Smooth muscle cell of the brain vasculature (primary cell): ENCODE measurements around the gene FRMD6.
"Not testable (repeated sequence)": the region's sequence is repeated elsewhere in the genome, so short reads cannot be mapped to it uniquely, and the experiment has no call there.

Experiments used
- DNase-seq: peaks from one replicate; pipeline ENCODE4 v3.0.0-alpha.2; 2012; ENCODE audit warnings: low read depth, low spot score

Gene FRMD6

DNA sequence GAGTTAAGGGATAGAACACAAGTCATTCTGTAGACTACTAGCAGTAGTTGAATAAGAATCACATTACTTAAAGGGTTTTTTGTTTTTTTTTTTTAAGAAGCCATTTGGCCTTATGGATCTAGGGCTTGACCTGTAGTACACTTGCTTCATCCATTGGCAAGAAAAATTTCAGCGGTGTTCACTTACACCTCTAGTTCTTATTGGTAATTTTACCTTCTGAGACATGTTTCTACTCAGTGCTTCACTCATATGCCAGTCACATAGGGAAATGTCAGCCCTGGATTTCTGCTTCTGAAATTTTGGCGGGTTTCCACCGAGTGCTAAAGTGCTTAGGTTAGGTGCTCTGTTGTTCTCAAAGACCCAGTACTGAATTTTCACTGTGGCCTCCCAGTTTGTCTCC lies 72.9 kb downstream of the FRMD6 start:
- DNase-seq = no peak

DNA sequence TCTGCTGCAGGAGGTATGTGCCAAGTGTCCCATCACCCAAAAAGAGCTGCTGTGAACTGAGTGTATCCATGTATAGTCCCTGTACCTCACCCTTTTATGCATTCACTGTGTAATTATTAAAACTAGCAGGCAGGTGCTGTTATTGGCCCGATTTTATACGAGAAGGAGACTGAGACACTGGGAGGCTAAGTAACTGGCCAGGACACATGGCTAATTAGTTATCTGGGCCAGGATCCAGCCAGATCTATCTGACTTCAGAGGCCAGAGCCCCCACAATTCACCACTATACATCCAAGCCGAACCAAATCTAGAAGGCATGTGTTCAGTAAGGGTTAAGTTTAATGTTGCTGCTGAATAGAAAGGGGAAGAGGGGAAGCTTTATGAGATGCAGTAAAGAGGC lies 73.4 kb downstream of the FRMD6 start:
- no peak for DNase-seq

DNA sequence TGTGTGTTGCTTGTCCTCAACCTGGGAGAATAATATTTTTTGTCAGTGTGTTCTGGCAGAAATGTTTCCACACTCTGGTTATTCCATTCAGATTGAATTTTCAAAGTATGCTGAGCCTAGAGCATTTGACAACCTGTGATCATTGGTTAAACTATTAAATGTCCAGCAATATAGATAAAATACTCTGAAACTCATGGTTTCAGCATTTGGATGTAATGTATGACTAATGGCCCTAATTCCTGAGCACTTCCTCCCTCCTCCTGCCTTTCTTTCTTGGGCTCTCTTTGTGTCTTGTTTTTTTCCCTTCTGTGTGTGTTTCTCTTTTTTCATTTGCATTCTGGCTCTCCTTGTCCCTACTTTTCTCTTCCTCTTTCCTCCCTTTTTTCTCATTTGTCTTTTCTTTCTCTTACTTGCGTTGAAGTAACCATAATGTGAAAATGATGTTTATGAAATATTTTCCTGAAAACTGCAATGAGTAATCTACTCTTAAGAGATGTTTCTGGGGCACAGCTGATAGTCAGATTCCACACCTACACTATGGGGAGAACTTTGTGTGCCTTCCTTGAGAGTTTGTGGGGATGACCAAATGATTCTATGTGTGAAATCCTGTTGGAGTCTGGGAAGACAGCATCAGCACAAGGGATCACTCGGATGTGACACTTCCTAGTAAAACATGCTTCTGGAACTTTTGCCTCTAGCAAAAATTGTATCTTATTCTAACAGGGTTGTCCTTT lies 74.6 kb downstream of the FRMD6 start:
- no peak for DNase-seq

DNA sequence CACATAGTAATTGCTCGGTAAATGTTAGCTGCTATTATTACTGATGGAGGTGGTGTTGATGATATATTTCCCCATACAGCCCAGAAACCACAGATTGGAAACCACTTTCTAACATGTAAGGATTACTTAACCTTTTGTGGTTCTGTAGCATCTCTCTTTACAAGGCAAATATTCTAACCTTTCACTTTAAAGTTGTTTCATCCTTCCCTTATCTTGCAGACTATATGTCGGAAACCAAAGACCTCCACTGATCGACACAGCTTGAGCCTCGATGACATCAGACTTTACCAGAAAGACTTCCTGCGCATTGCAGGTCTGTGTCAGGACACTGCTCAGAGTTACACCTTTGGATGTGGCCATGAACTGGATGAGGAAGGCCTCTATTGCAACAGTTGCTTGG lies 75.8 kb downstream of the FRMD6 start:
- DNase-seq = no peak

DNA sequence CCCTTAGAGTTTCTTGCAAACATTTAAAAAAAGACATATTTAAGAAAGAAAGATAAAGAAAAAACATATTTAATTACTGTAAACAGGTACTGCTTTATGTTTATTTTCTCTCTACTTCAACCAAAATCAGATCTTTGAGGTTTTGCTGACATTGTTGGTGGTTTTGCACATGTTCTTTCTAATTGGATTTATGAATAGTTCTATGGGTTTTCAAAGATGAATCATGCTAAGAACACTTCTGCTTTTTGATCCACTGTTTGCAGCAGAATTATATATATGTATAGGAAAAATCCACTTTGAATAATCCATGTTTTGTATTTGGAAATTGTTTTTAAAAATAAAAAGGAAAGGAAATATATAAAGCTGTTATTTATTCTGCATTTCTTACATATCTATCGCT lies 78.4 kb downstream of the FRMD6 start:
- DNase-seq = no peak

DNA sequence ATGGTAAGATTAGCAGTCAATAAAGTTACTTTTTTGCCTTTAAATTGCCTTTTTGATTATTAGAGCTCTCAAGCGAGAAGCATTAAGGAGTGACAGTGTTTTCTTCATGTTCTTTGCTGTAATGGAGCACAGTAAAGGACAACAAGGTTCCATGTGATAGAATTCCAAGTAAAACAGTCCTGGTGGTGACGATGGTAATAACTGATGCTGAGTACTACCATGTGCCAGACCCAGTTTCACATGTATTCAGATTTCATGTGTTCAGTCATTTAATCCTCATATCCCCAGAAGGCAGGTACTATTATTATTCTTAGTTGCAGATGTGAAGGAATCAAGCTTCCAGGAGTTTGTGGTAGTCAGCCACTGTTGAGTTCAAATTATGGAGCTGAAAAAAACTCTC lies 79.0 kb downstream of the FRMD6 start:
- no peak for DNase-seq

DNA sequence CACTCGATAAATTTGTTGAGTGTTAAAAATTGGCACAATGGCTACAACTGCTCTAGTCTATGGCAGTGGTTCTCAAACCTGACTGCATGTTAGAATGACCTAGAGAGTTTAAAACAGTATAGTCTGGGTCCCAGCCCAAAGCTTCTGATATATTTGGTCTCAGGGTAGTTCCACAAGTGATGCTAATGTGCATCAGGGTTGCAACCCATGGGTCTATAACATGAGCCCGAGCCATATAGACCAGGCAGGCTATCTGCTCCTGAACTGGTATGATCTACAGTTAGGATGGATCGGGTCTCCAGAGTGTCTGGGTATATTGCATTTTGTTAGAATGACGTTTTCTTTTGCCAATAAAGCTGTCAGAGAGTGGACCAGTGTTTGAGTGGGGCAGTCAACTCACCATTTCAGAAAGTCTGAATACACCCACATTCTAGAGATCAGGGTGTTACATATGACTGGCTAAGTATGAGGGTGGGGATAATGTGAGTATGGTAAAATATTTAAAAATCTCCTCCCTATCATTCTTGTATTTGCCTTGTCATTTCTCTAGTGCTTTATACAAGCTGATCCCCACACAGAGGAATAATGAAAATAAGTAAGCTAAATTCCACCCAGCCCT lies 80.9 kb downstream of the FRMD6 start:
- DNase-seq = no peak

DNA sequence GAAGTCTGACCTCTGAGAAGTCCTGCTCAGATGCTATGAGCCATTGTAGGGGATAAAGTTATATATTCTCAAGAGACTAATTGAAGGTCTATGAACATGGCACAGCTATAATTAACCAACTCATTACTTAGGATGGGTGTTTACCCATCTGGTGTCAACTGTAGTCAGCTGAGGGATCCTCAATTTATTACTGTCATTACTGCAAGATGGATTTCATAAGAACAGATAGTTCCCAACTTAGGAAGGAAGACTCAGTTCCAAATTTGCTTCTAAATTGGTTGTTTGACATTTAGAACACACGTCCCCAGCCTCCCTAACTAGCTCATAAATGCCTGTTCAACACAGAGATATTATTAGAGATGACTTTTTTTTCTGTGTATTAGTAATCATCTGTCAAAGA lies 81.4 kb downstream of the FRMD6 start:
- no peak for DNase-seq

DNA sequence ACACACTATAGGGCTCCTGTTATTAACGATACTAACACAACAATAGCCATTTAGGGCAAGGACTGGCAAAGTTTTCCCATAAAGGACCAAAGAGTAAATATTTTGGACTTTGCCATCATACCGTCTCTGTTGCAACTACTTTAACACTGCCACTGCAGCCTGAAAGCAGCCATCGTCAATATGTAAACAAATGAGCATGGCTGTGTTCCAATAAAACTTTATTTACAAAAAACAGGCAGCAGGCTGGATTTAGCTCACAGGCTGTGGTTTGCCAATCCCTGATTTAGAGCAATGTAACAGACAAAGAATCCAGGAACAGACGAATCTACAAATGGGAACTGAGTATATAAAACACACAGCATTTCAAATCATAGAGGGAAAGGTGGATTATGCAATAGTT lies 84.1 kb downstream of the FRMD6 start:
- no peak for DNase-seq

DNA sequence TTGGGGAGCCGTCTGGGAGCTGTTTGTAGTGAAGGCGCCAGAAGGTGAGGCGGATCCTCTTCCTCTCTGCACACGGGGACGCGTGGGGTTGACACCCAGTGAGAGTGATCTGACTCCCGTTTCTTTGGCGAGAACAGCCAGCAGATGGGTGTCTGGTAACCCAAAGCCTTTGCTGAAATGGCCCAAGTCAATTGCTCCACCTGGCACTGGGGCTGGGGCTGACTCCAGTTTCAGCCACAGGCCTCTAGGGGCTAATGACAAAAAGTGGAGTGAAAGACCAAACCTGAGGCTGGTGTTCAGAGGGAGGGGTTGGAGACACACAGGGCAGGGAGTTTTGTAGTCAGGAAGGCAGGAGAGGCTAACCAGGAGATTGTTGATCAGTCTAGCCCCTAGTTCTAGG lies 87.0 kb downstream of the FRMD6 start:
- DNase-seq = no peak

DNA sequence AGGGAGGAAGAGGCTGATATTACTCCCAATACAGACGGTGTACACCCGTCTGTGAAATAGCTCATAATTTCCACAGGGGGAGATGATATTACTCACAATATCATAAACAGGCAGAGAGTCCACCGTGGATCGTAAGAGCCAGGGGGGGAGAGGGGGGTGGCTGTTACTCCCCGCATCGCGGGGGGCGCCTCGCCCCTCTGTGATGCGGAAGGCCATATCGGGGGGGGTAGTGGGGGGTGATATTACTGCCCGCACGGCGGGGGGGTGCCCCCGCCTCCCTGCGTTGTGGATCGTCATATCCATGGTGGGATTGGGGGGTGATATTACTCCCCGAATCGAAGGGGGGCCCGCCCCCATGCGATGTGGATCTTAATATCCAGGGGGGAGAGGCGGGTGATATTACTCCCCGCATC lies 91.9 kb downstream of the FRMD6 start:
- DNase-seq = no peak

DNA sequence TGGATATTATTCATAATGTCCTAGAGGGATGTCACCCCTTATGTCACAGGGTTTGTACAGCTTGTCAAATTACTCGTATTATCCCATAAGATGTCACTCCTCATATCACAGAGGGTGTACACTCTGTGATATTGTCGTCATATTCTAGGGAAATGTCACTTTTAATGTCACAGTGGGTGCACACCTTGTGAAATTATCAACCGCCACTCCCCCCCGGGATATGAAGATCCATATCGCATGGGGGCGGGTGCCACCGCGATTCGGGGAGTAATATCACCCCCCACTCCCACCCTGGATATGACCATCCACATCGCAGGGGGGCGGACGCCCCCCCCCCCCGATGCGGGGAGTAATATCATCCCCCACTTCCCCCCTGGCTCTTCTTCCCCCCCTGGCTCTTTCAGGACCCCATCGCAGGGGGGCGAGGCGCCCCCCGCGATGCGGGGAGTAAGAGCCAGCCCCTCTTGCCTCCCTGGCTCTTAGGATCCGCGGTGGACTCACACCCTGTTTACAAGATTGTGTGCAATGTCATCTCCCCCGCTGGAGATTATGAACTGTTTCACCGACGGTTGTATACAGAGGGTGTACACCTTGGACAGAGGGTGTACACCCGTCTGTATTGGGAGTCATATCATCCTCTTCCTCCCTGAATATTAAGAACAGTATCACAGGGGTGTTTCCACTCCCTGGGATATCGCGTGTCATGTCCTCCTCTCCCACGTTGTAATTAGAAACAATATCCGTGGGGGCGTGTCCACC lies 92.8 kb downstream of the FRMD6 start:
- no peak for DNase-seq

DNA sequence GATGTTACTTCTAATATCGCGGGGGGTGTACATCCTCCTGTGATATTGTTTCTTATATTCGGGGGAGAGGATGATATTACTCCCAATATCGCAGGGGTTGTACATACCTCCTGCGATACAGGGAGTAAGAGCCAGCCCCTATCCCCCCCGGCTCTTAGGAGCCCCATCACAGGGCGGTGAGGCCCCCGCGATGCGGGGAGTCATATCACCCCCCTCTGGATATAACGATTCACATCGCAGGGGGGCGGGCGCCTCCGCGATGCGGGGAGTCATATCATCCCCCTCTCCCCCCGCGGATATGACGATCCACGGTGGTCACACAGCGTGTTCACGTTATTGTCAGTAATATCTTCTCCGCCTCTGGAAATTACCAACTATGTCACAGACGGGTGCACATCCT lies 95.1 kb downstream of the FRMD6 start:
- not testable (repeated sequence) for DNase-seq

DNA sequence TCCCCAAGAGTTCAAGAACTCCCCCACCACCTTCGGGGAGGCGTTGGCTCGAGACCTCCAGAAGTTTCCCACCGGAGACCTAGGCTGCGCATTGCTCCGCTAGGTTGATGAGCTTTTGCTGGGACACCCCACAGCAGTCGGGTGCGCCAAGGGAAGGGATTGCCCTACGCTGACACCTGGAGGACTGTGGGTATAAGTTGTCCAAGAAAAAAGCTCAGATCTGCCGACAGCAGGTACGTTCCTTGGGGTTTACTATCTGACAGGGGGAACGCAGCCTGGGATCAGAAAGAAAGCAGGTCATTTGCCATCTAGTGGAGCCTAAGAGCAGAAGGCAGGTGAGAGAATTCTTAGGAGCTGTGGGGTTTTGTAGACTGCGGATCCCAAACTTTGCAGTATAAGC lies 98.8 kb downstream of the FRMD6 start:
- no peak for DNase-seq

DNA sequence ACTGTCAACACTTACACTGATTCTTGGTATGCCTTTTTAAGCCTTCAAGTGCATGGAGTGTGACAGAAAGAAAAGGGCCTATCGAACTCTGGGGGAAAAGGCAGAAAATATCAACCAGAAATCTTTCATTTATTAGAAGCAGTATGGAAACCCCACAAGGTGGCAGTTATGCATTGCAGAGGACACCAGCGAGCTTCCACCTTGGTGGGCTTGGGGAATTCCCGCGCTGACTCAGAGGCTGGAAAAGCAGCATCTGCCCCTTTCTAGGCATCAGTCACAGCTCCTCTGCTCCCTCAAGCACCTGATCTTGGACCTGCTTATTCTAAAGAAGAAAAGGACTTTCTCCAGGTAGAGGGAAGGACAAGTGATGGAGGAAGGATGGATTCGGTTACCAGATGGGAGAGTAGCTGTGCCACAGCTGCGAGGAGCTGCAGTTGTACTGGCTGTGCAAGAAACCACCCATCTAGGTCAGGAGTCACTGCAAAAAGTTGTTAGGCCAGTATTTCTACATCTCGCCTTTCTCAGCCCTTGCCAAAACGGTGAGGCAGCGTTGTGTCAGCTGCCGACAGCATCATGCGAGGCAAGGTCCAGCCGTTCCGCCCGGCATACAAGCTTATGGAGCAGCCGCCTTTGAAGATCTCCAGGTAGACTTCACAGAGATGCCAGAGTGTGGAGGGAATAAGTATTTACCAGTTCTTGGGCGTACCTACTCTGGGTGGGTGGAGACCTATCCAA lies 100.1 kb downstream of the FRMD6 start:
- not testable (repeated sequence) for DNase-seq

DNA sequence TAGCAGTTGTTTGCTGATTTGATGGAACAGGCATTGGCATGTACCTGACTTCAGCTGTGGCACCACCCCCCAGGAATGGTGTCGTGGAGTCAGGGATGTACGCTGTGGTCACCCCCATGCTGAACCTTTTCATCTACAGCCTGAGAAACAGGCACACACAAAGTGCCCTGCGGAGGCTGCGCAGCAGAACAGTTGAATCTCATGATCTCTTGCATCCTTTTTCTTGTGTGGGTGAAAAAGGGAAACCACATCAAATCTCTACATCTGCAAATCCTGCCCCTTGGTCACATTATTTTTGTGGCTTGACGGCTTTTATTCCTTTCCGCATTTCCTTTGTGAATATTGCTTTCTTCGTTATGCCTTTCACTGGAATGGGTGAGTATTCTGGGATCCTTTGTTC lies 106.0 kb downstream of the FRMD6 start:
- not testable (repeated sequence) for DNase-seq

DNA sequence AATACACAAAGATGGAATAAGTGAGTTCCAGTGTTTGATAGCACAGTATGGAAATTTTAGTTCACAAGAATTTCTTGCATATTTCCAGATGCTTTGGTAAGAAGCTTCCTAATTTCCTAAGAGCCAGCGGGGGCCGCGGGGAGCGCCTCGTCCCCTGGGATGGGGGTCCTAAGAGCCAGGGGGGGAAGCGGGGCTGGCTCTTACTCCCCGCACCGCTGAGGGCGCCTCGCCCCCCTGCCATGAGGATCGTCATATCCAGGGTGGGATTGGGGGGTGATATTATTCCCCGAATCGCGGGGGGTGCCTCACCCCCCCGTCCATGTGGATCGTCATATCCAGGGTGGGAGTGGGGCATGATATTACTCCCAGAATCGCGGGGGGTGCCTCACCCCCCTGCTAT lies 108.2 kb downstream of the FRMD6 start:
- DNase-seq = no peak

DNA sequence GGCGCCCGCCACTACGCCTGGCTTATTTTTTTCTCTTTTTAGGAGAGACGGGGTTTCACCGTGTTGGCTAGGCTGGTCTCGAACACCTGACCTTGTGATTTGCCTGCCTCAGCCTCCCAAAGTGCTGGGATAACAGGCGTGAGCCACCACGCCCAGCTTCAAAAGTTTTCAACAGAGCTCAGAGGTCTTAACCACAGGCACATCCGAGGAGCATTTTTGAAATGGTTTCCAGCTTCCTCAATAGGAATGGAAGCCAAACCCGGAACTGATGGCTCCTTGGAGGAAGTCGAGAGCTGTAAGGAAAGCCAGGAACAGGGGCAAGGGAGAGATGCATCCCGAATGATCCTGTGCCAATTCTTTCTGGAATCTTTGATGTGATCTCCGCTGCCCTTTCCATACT lies 114.0 kb downstream of the FRMD6 start:
- DNase-seq = not testable (repeated sequence)

DNA sequence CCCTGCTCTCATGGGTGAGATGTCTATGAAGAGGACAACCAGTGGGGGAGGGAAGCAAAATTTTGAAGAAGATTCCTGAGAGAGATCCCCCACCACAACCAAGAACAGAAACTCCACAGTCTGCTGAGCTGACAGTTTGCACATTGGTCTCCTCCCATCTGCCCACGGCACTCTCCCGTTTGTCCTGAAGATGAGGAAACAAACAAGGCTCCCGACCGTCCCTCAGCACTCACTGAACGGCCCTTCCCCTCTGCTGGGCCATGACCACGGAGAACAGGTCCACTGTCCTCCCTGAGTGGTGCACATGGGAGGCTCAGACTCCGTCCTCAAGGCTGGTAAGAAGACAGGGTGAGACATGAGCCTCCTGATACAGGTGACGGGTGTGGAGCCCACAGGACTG lies 114.9 kb downstream of the FRMD6 start:
- not testable (repeated sequence) for DNase-seq

DNA sequence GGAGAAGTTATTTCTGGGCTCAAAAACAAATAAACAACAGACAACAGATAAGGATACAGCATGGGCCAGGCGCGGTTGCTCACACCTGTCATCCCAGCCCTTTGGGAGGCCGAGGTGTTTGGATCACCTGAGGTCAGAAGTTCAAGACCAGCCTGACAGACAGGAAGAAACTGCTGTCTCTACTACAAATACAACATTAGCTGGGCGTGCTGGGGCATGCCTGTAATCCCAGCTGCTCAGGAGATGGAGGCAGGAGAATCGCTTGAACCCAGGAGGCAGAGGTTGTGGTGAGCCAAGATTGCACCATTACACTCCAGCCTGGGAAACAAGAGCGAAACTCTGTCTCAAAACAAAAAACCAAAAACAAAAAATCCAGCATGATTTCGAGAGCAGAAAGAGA lies 117.6 kb downstream of the FRMD6 start:
- not testable (repeated sequence) for DNase-seq

DNA sequence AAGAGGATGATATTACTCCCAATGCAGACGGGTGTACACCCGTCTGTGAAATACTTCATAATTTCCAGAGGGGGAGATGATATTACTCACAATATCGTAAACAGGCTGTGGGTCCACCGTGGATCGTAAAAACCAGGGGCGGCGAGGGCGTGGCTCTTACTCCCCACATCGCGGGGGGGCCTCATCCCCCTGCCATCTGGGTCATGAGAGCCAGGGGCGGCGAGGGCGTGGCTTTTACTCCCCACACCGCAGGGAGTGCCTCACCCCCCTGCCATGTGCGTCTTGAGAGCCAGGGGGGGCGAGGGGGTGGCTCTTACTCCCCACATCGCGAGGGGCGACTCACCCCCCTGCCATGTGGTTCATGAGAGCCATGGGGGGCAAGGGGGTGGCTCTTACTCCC lies 122.5 kb downstream of the FRMD6 start:
- DNase-seq = no peak
